ENCODE data around the gene MUC5B.

DNA sequence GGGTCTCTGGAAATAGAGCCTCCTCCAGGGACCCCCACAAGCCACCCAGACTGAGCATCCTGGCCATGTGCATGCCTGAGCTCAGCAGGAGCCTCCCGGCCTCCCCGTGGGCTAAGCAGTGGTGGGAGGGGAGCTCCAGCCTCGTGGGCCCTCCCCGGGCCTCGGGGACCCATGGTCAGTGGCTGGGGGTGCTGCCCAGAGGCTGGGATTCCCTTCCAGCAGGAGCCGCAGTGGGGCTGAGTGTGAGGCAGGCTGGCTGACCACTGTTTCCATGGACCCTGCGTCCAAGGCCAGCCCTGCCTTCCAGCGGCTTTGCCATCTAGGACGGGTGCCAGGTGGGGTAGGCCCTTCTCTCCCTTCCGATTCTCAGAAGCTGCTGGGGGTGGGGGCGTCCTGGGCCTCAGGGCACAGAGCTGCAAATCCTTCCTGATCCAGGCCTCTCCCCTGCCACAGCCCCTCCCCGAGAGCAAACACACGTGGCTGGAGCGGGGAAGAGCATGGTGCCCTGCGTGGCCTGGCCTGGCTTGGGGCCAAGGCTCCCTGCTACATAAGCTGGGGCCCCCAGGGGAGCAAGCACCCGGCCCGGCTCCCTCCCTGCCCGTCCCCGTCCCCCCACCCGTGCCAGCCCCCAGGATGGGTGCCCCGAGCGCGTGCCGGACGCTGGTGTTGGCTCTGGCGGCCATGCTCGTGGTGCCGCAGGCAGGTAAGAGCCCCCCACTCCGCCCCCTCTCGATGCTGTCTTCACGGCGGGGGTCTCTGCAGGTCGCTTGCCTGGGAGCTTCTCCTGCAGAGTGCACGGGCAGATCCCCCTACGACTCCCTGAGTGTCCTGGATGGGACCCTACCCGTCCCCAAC is at the start of gene MUC5B:
- TF ChIP-seq, protein P1, sequence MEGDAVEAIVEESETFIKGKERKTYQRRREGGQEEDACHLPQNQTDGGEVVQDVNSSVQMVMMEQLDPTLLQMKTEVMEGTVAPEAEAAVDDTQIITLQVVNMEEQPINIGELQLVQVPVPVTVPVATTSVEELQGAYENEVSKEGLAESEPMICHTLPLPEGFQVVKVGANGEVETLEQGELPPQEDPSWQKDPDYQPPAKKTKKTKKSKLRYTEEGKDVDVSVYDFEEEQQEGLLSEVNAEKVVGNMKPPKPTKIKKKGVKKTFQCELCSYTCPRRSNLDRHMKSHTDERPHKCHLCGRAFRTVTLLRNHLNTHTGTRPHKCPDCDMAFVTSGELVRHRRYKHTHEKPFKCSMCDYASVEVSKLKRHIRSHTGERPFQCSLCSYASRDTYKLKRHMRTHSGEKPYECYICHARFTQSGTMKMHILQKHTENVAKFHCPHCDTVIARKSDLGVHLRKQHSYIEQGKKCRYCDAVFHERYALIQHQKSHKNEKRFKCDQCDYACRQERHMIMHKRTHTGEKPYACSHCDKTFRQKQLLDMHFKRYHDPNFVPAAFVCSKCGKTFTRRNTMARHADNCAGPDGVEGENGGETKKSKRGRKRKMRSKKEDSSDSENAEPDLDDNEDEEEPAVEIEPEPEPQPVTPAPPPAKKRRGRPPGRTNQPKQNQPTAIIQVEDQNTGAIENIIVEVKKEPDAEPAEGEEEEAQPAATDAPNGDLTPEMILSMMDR (IDR thresholded peaks at IDR 0.05), result no peak
- no peak for TF ChIP-seq EZH2phosphoT487 (IDR thresholded peaks at IDR 0.05)

Measured in neural progenitor cell (in vitro differentiated cells).